Spinal cord (tissue), 10 donors: ENCODE measurements around the gene LRP1B. TPM values are rescaled to one million over a fixed set of nuclear protein-coding genes. Genes with fewer than 3 reads are reported as not detected.

Source experiments
- DNase-seq, 6 donors: peaks; one replicate each; pipeline versions ENCODE4 v3.0.0 to v3.0.0-alpha.2; 2013 to 2015; ENCODE audit warnings: low spot score in 6 of 6, low read depth in 4 of 6
- H3K27ac ChIP-seq: one replicate; pipeline ENCODE4 v1.5.1; 2013; ENCODE audit warnings: low read depth, low read length, control low read depth
- H3K27me3 ChIP-seq: one replicate; pipeline ENCODE4 v1.6.1; 2013; ENCODE audit warnings: low read length; ENCODE audit not compliant: control insufficient read depth, insufficient read depth
- H3K36me3 ChIP-seq: one replicate; pipeline ENCODE4 v1.6.1; 2013; ENCODE audit warnings: low read length; ENCODE audit not compliant: control insufficient read depth, insufficient read depth
- H3K4me1 ChIP-seq: one replicate; pipeline ENCODE4 v1.6.1; 2013; ENCODE audit warnings: low read length; ENCODE audit not compliant: control insufficient read depth, insufficient read depth
- H3K4me3 ChIP-seq: one replicate; pipeline ENCODE4 v1.5.1; 2013; ENCODE audit warnings: low read depth, low read length, control low read depth
- H3K9me3 ChIP-seq: one replicate; pipeline ENCODE4 v1.6.1; 2013; ENCODE audit warnings: low read length; ENCODE audit not compliant: control insufficient read depth, insufficient read depth
- WGBS: methylation state at CpG from one replicate; pipeline ENCODE4 v1.1.5; 2013; ENCODE audit warnings: missing lambda C conversion rate; ENCODE audit not compliant: insufficient coverage; 5-methylcytosine and 5-hydroxymethylcytosine counted together
- polyA plus RNA-seq, 2 donors: library from polyadenylated mRNA; unstranded; fragments of 120-200 nt; gene quantifications; one replicate each; pipeline ENCODE4 v1.2.1, GENCODE V29; 2013; ENCODE audit not compliant: insufficient read length in 2 of 2
- total RNA-seq, 2 donors: library from RNA; depleted of rRNA in 1 of 2; stranded (reverse); fragments of 120-200 nt in 1 of 2; fragments of >200 nt in 1 of 2; gene quantifications; one replicate each; pipeline versions ENCODE4 v1.2.3 to v1.2.4, GENCODE V29; 2013 to 2014
- donor health status: healthy.

The LRP1B gene
- total and polyA plus RNA-seq, 4 donors: 22.1 to 70.2 (median 32.1) TPM

- H3K36me3 ChIP-seq: no peaks in the 10 kb centered on the region
- H3K27ac ChIP-seq: no peak overlapping the region
- no peak overlapping the region for H3K4me3 ChIP-seq
- no peak for DNase-seq
- no peaks in the 10 kb centered on the region for H3K9me3 ChIP-seq
- H3K27me3 ChIP-seq: no peaks in the 10 kb centered on the region
- H3K4me1 ChIP-seq: no peaks in the 10 kb centered on the region
- no CpG with 5 or more reads among the region's 8 CpGs for WGBS
Observed at GRCh38 chr2:141929331-141930252, 201.2 kb downstream of the LRP1B start.

- Histone ChIP-seq H3K36me3 (no peaks in the 10 kb centered on the region), H3K27me3 (no peaks in the 10 kb centered on the region), H3K27ac (no peak overlapping the region), H3K4me3 (no peak overlapping the region), H3K4me1 (no peaks in the 10 kb centered on the region), H3K9me3 (no peaks in the 10 kb centered on the region)
- peak in 1 of 6 donors; percentile 46 for DNase-seq
Observed at GRCh38 chr2:141928476-141928875, 202.3 kb downstream of the LRP1B start.

- Histone ChIP-seq H3K36me3 (no peaks in the 10 kb centered on the region), H3K27me3 (no peaks in the 10 kb centered on the region), H3K27ac (no peak overlapping the region), H3K4me3 (no peak overlapping the region), H3K4me1 (no peaks in the 10 kb centered on the region), H3K9me3 (no peaks in the 10 kb centered on the region)
- DNase-seq: no peak
Observed at GRCh38 chr2:141927536-141927935, 203.3 kb downstream of the LRP1B start.

GRCh38 chr2:141925511-141925910 lies 205.3 kb downstream of the LRP1B start:
- DNase-seq: peak in 1 of 6 donors; percentile 47
- Histone ChIP-seq H3K27me3 (no peaks in the 10 kb centered on the region), H3K4me1 (no peaks in the 10 kb centered on the region), H3K4me3 (no peak overlapping the region), H3K27ac (no peak overlapping the region), H3K36me3 (no peaks in the 10 kb centered on the region), H3K9me3 (no peaks in the 10 kb centered on the region)
- WGBS: 100% methylated on average over 1 of the region's 1 CpG

- H3K4me1 ChIP-seq: no peaks in the 10 kb centered on the region
- H3K36me3 ChIP-seq: no peaks in the 10 kb centered on the region
- DNase-seq: no peak
- H3K27me3 ChIP-seq: no peaks in the 10 kb centered on the region
- H3K9me3 ChIP-seq: no peaks in the 10 kb centered on the region
- H3K27ac ChIP-seq: no peak overlapping the region
- WGBS: 67% methylated on average over 1 of the region's 1 CpG
- H3K4me3 ChIP-seq: no peak overlapping the region
Observed at GRCh38 chr2:141923657-141924056, 207.2 kb downstream of the LRP1B start.

GRCh38 chr2:141911485-141912066 lies 219.2 kb downstream of the LRP1B start:
- Histone ChIP-seq H3K4me3 (no peak overlapping the region), H3K36me3 (no peaks in the 10 kb centered on the region), H3K27me3 (no peaks in the 10 kb centered on the region), H3K4me1 (no peaks in the 10 kb centered on the region), H3K27ac (no peak overlapping the region), H3K9me3 (peaks cover 3% of the 10 kb centered on the region)
- DNase-seq: peak in 1 of 6 donors; percentile 9
- WGBS: no CpG with 5 or more reads among the region's 2 CpGs

GRCh38 chr2:141906678-141907077 lies 224.1 kb downstream of the LRP1B start:
- Histone ChIP-seq H3K36me3 (no peaks in the 10 kb centered on the region), H3K9me3 (no peaks in the 10 kb centered on the region), H3K27me3 (no peaks in the 10 kb centered on the region), H3K4me1 (no peaks in the 10 kb centered on the region), H3K4me3 (no peak overlapping the region), H3K27ac (no peak overlapping the region)
- WGBS: no CpG with 5 or more reads among the region's 2 CpGs
- DNase-seq: peak in 2 of 6 donors; percentile 59 to 76

- Histone ChIP-seq H3K4me3 (no peak overlapping the region), H3K27ac (no peak overlapping the region), H3K27me3 (no peaks in the 10 kb centered on the region), H3K36me3 (no peaks in the 10 kb centered on the region), H3K4me1 (no peaks in the 10 kb centered on the region), H3K9me3 (no peaks in the 10 kb centered on the region)
- DNase-seq: no peak
- no CpG with 5 or more reads among the region's 2 CpGs for WGBS
Observed at GRCh38 chr2:141900826-141901225, 230.0 kb downstream of the LRP1B start.

GRCh38 chr2:141899740-141900139 lies 231.1 kb downstream of the LRP1B start:
- Histone ChIP-seq H3K9me3 (no peaks in the 10 kb centered on the region), H3K4me3 (no peak overlapping the region), H3K4me1 (no peaks in the 10 kb centered on the region), H3K27me3 (no peaks in the 10 kb centered on the region), H3K36me3 (no peaks in the 10 kb centered on the region), H3K27ac (no peak overlapping the region)
- DNase-seq: peak in 1 of 6 donors; percentile 4
- WGBS: 67% methylated on average over 1 of the region's 4 CpGs

GRCh38 chr2:141889788-141890187 lies 241.0 kb downstream of the LRP1B start:
- Histone ChIP-seq H3K27me3 (no peaks in the 10 kb centered on the region), H3K4me3 (no peak overlapping the region), H3K9me3 (no peaks in the 10 kb centered on the region), H3K4me1 (no peaks in the 10 kb centered on the region), H3K36me3 (no peaks in the 10 kb centered on the region), H3K27ac (no peak overlapping the region)
- DNase-seq: peak in 1 of 6 donors; percentile 25
- WGBS: no CpG with 5 or more reads among the region's 1 CpG
